SK-N-SH (cell line): ENCODE measurements around the gene CHD2. TPM values are rescaled to one million over a fixed set of nuclear protein-coding genes. Genes with fewer than 3 reads are reported as not detected.

Source experiments
- CTCF ChIA-PET: fragments of 300-600, 350-600 bp; formaldehyde crosslinking; extraction: SDS; loops from one replicate; lab custom pipeline; 2021; lab: Yijun Ruan, JAX
- POLR2A ChIA-PET: fragments of 350-600 bp; sonication (Branson Sonifier 250); formaldehyde crosslinking; extraction: SDS; loops from one replicate; lab custom pipeline; 2020; ENCODE audit warnings: antibody characterized with exemption, inconsistent platforms; lab: Yijun Ruan, JAX
- DNase-seq: peaks from one replicate; pipeline ENCODE4 v3.0.0; 2012
- H2AFZ ChIP-seq: fragments of 200-600 bp; sonication (generic); 2 replicates; pipeline ENCODE4 v1.8.1; 2016; ENCODE audit warnings: antibody characterized with exemption, mild to moderate bottlenecking, low read depth
- H3F3A ChIP-seq: fragments of 200-600 bp; sonication (generic); replicated peaks from 2 replicates; pipeline ENCODE3; 2016; ENCODE audit warnings: antibody characterized with exemption, mild to moderate bottlenecking; ENCODE audit not compliant: insufficient read depth
- H3K27ac ChIP-seq, 2 experiments: fragments of 200-500 bp in 1 of 2; fragments of 200-600 bp in 1 of 2; sonication (Bioruptor generic) in 1 of 2; sonication (generic), shearing (Covaris generic) in 1 of 2; 2 replicates each; pipeline versions ENCODE4 v1.5.1 to v1.6.1; 2014 to 2016; ENCODE audit warnings: low read depth in 2 of 2, inconsistent platforms in 1 of 2, low read length in 1 of 2, mild to moderate bottlenecking in 1 of 2, mixed read lengths in 1 of 2
- H3K27me3 ChIP-seq: fragments of 200-600 bp; sonication (generic), shearing (Covaris generic); 2 replicates; pipeline ENCODE4 v1.6.1; 2016; ENCODE audit warnings: mixed run types; ENCODE audit not compliant: insufficient read depth
- H3K36me3 ChIP-seq, 2 experiments: fragments of 200-500 bp in 1 of 2; fragments of 200-600 bp in 1 of 2; sonication (Bioruptor generic) in 1 of 2; sonication (generic) in 1 of 2; replicated peaks in 1 of 2; 2 replicates each; pipeline versions ENCODE3 to v1.5.1; 2014 to 2016; ENCODE audit warnings: low read length in 1 of 2, mild to moderate bottlenecking in 1 of 2; ENCODE audit not compliant: insufficient read depth in 2 of 2, control insufficient read depth in 1 of 2
- H3K4me1 ChIP-seq, 2 experiments: fragments of 200-500 bp in 1 of 2; fragments of 200-600 bp in 1 of 2; sonication (Bioruptor generic) in 1 of 2; sonication (generic), shearing (Covaris generic) in 1 of 2; 2 replicates each; pipeline versions ENCODE4 v1.5.1 to v1.6.1; 2014 to 2016; ENCODE audit warnings: low read depth in 1 of 2, low read length in 1 of 2, mixed run types in 1 of 2; ENCODE audit not compliant: insufficient read depth in 2 of 2, control insufficient read depth in 1 of 2
- H3K4me2 ChIP-seq: fragments of 200-600 bp; sonication (generic), shearing (Covaris generic); 2 replicates; pipeline ENCODE4 v1.6.1; 2017; ENCODE audit warnings: mixed run types
- H3K4me3 ChIP-seq, 2 experiments: fragments of 200-500 bp in 1 of 2; fragments of 200-600 bp in 1 of 2; sonication (Bioruptor generic) in 1 of 2; sonication (generic), shearing (Covaris generic) in 1 of 2; 2 replicates each; pipeline versions ENCODE4 v1.5.1 to v1.8.1; 2014 to 2016; ENCODE audit warnings: low read depth in 2 of 2, inconsistent platforms in 1 of 2, low read length in 1 of 2, mild to moderate bottlenecking in 1 of 2, mixed read lengths in 1 of 2, moderate library complexity in 1 of 2
- H3K79me2 ChIP-seq: fragments of 200-600 bp; sonication (generic); 2 replicates; pipeline ENCODE4 v1.8.1; 2017; ENCODE audit warnings: mild to moderate bottlenecking; ENCODE audit not compliant: insufficient read depth
- H3K9ac ChIP-seq: fragments of 200-600 bp; sonication (generic); 2 replicates; pipeline ENCODE4 v1.6.1; 2017; ENCODE audit warnings: mixed run types
- H3K9me2 ChIP-seq: fragments of 200-600 bp; sonication (generic); 2 replicates; pipeline ENCODE4 v1.6.1; 2017; ENCODE audit warnings: mixed run types
- H3K9me3 ChIP-seq: fragments of 200-600 bp; sonication (generic); 2 replicates; pipeline ENCODE4 v1.6.1; 2017; ENCODE audit warnings: mixed run types, mild to moderate bottlenecking, moderate library complexity
- H4K20me1 ChIP-seq: fragments of 200-600 bp; sonication (generic); 2 replicates; pipeline ENCODE4 v1.6.1; 2017; ENCODE audit warnings: mild to moderate bottlenecking, mixed run types; ENCODE audit not compliant: insufficient read depth
- ELF1 ChIP-seq: IDR thresholded peaks from 2 replicates; pipeline ENCODE4 v1.4.0; 2012
- EZH2phosphoT487 ChIP-seq: fragments of 200-600 bp; sonication (generic); IDR thresholded peaks from 2 replicates; pipeline ENCODE4 v1.6.1; 2017; ENCODE audit warnings: low read depth, mixed run types, mild to moderate bottlenecking, antibody characterized with exemption, moderate library complexity, borderline replicate concordance
- GABPA ChIP-seq: IDR thresholded peaks from 2 replicates; pipeline ENCODE4 v1.4.0; 2012; ENCODE audit warnings: low read depth, mild to moderate bottlenecking
- JUND ChIP-seq: IDR thresholded peaks from 2 replicates; pipeline ENCODE4 v1.4.0; 2012
- MAX ChIP-seq: IDR thresholded peaks from 2 replicates; pipeline ENCODE4 v1.4.0; 2012; ENCODE audit warnings: low read depth
- MEF2A ChIP-seq: IDR thresholded peaks from 2 replicates; pipeline ENCODE4 v1.4.0; 2012; ENCODE audit warnings: low read depth, borderline replicate concordance
- MXI1 ChIP-seq: IDR thresholded peaks from 2 replicates; pipeline ENCODE4 v1.6.1; 2012; ENCODE audit warnings: mild to moderate bottlenecking, low read depth, low read length, improper control_type of control experiment
- PBX3 ChIP-seq: IDR thresholded peaks from 2 replicates; pipeline ENCODE4; 2012
- POLR2AphosphoS5 ChIP-seq: IDR thresholded peaks from 2 replicates; pipeline ENCODE4 v1.6.1; 2012; ENCODE audit warnings: low read depth, low read length
- RXRA ChIP-seq: IDR thresholded peaks from 2 replicates; pipeline ENCODE4 v1.4.0; 2012; ENCODE audit warnings: low read depth, mild to moderate bottlenecking, borderline replicate concordance
- SIN3A ChIP-seq: IDR thresholded peaks from 2 replicates; pipeline ENCODE4 v1.6.1; 2012; ENCODE audit warnings: low read depth, mild to moderate bottlenecking, low read length, moderate library complexity, borderline replicate concordance
- SMC3 ChIP-seq: IDR thresholded peaks from 2 replicates; pipeline ENCODE4 v1.6.1; 2012; ENCODE audit warnings: low read depth, low read length, improper control_type of control experiment
- TAF1 ChIP-seq: IDR thresholded peaks from 2 replicates; pipeline ENCODE4 v1.6.1; 2012; ENCODE audit warnings: low read depth, mild to moderate bottlenecking, low read length, moderate library complexity, borderline replicate concordance
- TEAD4 ChIP-seq: IDR thresholded peaks from 2 replicates; pipeline ENCODE4 v1.4.0; 2012; ENCODE audit warnings: mild to moderate bottlenecking, borderline replicate concordance; ENCODE audit not compliant: insufficient read depth
- YY1 ChIP-seq: IDR thresholded peaks from 2 replicates; pipeline ENCODE4 v1.4.0; 2012; ENCODE audit warnings: low read depth, mild to moderate bottlenecking
- whole genome bisulfite sequencing: methylation state at CpG from one replicate; pipeline ENCODE4 v1.1.6; 2017; ENCODE audit warnings: low lambda C conversion rate; 5-methylcytosine and 5-hydroxymethylcytosine counted together
- polyA plus RNA-seq, 3 experiments: library from polyadenylated mRNA; depleted of rRNA; stranded (reverse); fragments of >200 nt; gene quantifications; 2 replicates each; pipeline ENCODE4 v1.2.3, GENCODE V29; 2012

The CHD2 gene
- polyA plus RNA-seq, 1 of the 3 experiments (the other 2 are of a cell fraction), result 25.3 TPM

DNA sequence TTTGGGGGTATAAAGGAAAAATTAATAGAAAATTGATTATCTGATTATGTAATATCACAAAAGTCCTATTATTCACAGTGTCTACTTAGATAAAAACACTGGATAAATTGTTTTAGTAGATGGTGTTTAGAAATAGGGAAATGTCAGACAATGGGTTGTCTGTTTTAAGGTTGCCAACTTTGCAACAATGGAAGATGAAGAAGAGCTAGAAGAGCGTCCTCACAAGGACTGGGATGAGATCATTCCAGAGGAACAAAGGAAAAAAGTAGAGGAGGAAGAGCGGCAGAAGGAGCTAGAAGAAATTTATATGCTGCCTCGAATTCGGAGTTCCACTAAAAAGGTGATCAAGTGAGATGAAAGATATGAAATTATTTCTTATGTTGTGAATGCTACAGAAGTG is 84.0 kb downstream of the CHD2 start:
- H3K9me2 ChIP-seq, result no peaks in the 10 kb centered on the region
- no peak overlapping the region for H3K27ac ChIP-seq
- peaks cover 72% of the 10 kb centered on the region for H3K79me2 ChIP-seq
- H3K9me3 ChIP-seq, result no peaks in the 10 kb centered on the region
- no peaks in the 10 kb centered on the region; a peak in 1 of 4 replicates for H3K4me1 ChIP-seq
- ChIA-PET POLR2A (no interaction called here), CTCF (interaction anchor here (1.0 to 1.5 kb wide), 3 partner anchors 14 to 1136 kb away, joined by 3 read pairs; no protein-coding TSS in a partner anchor)
- WGBS, result 96% methylated on average over 4 of the region's 4 CpGs
- H3K36me3 ChIP-seq, result peaks cover 83 to 98% of the 10 kb centered on the region in 2 experiments
- H3F3A ChIP-seq, result peaks cover 11% of the 10 kb centered on the region
- no peaks in the 10 kb centered on the region for H3K27me3 ChIP-seq
- H2AFZ ChIP-seq, result no peak overlapping the region
- H3K9ac ChIP-seq, result no peak overlapping the region
- H3K4me2 ChIP-seq, result no peak overlapping the region
- no peak overlapping the region for H3K4me3 ChIP-seq
- no peak for DNase-seq
- H4K20me1 ChIP-seq, result no peaks in the 10 kb centered on the region; the same call in 1 of the 2 replicates
- TF ChIP-seq RXRA, result no peak
- no peak for TF ChIP-seq EZH2phosphoT487
- no peak for TF ChIP-seq TEAD4
- TF ChIP-seq SIN3A, result no peak
- TF ChIP-seq YY1, result no peak
- no peak for TF ChIP-seq POLR2AphosphoS5
- no peak for TF ChIP-seq ELF1

DNA sequence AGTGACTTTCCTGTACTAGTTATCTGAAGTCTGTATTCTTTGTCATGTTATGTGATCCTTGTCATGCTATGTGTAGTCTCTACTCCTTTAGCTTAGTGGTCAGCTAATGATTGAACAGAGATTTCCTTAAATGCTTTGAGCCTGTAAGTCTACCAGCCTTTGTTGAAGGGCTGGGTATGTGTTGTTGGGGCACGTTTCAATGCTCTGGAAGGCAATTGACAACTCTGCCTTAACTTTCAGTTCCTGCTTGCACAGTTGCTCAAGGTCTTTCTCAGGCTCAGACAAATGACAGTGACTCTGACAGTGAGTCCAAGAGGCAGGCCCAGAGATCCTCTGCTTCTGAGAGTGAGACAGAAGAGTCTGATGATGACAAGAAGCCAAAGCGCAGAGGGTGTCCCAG is 89.3 kb downstream of the CHD2 start:
- Histone ChIP-seq H4K20me1 (peaks cover 8% of the 10 kb centered on the region), H3K9me2 (no peaks in the 10 kb centered on the region), H2AFZ (no peak overlapping the region), H3K79me2 (peaks cover 80% of the 10 kb centered on the region), H3K9me3 (no peaks in the 10 kb centered on the region), H3K4me1 (peaks cover 0 to 2% of the 10 kb centered on the region in 2 experiments; a peak in 2 of 4 replicates), H3F3A (peaks cover 8% of the 10 kb centered on the region), H3K9ac (no peak overlapping the region), H3K27me3 (no peaks in the 10 kb centered on the region), H3K36me3 (peaks cover 86 to 99% of the 10 kb centered on the region in 2 experiments), H3K27ac (no peak overlapping the region), H3K4me3 (no peak overlapping the region), H3K4me2 (no peak overlapping the region)
- TF ChIP-seq MAX, result no peak
- TF ChIP-seq SMC3, result no peak
- no peak for TF ChIP-seq TAF1
- TF ChIP-seq PBX3, result no peak
- no peak for TF ChIP-seq MEF2A
- no peak for TF ChIP-seq JUND
- TF ChIP-seq GABPA, result no peak
- TF ChIP-seq MXI1, result no peak
- 90% methylated on average over 2 of the region's 2 CpGs for WGBS
- POLR2A ChIA-PET, result no interaction called here
- DNase-seq, result no peak
- CTCF ChIA-PET, result interaction anchor here (2.9 kb wide), 1 partner anchor 14 kb away, joined by 8 read pairs; no protein-coding TSS in a partner anchor
